IMR-90 (cell line): ENCODE data around the gene KRT37. TPM values are rescaled to one million over a fixed set of nuclear protein-coding genes. Genes with fewer than 3 reads are reported as not detected.

Experiments used
- ATAC-seq: fragments of 200-7000 bp; cut with Tn5 transposase; 2 replicates; pipeline ENCODE4 v1.9.1; 2020; ENCODE audit warnings: low read depth, mild to moderate bottlenecking, moderate library complexity
- BruUV-seq: library from RNA; stranded (reverse); fragments of 400-500 nt; replicated peaks from 2 replicates; lab custom pipeline; 2021; lab: Mats Ljungman, UMichigan
- CTCF ChIA-PET: fragments of 300-600 bp; formaldehyde crosslinking; extraction: SDS; loops from one replicate; lab custom pipeline; 2021; ENCODE audit warnings: antibody characterized with exemption; lab: Yijun Ruan, JAX
- POLR2A ChIA-PET: fragments of 300-600 bp; sonication (Branson Sonifier 250); formaldehyde crosslinking; loops from one replicate; lab custom pipeline; 2022; ENCODE audit warnings: antibody characterized with exemption; ENCODE audit not compliant: unreplicated experiment; lab: Charles Lee
- DNase-seq: peaks from one replicate; pipeline ENCODE4 v3.0.0; 2013
- H2AFZ ChIP-seq: replicated peaks from 2 replicates; pipeline ENCODE3; 2013; ENCODE audit warnings: low read length, mild to moderate bottlenecking; ENCODE audit not compliant: poor library complexity
- H2AK5ac ChIP-seq: 2 replicates; pipeline ENCODE4 v1.6.1; 2013; ENCODE audit warnings: low read depth, low read length, inconsistent platforms
- H2AK9ac ChIP-seq: replicated peaks from 2 replicates; pipeline ENCODE3; 2013; ENCODE audit warnings: mild to moderate bottlenecking, low read depth, low read length, moderate library complexity; ENCODE audit not compliant: poor library complexity
- H2BK120ac ChIP-seq: 2 replicates; pipeline ENCODE4 v1.6.1; 2013; ENCODE audit warnings: low read depth, low read length, inconsistent platforms
- H2BK15ac ChIP-seq: 3 replicates; pipeline ENCODE4 v1.6.1; 2013; ENCODE audit warnings: low read depth, low read length, inconsistent platforms
- H2BK20ac ChIP-seq: 2 replicates; pipeline ENCODE4 v1.6.1; 2013; ENCODE audit warnings: low read depth, mild to moderate bottlenecking, inconsistent platforms, low read length, moderate library complexity
- H2BK5ac ChIP-seq: 2 replicates; pipeline ENCODE4 v1.6.1; 2013; ENCODE audit warnings: mild to moderate bottlenecking, low read depth, low read length, inconsistent platforms; ENCODE audit not compliant: poor library complexity, severe bottlenecking
- H3K14ac ChIP-seq: replicated peaks from 2 replicates; pipeline ENCODE4 v1.6.1; 2013; ENCODE audit warnings: low read depth, low read length, inconsistent platforms
- H3K18ac ChIP-seq: 2 replicates; pipeline ENCODE4 v1.6.1; 2013; ENCODE audit warnings: low read depth, low read length, control low read depth
- H3K23ac ChIP-seq: 2 replicates; pipeline ENCODE4 v1.6.1; 2013; ENCODE audit warnings: low read depth, low read length, inconsistent platforms
- H3K27ac ChIP-seq: 2 replicates; pipeline ENCODE4 v1.5.1; 2013; ENCODE audit warnings: mild to moderate bottlenecking, control low read depth, low read length; ENCODE audit not compliant: insufficient read depth
- H3K27me3 ChIP-seq: 2 replicates; pipeline ENCODE4 v1.6.1; 2013; ENCODE audit warnings: low read length; ENCODE audit not compliant: control insufficient read depth, insufficient read depth
- H3K36me3 ChIP-seq: 2 replicates; pipeline ENCODE4 v1.6.1; 2013; ENCODE audit warnings: low read length, mixed read lengths; ENCODE audit not compliant: control insufficient read depth, insufficient read depth
- H3K4ac ChIP-seq: 2 replicates; pipeline ENCODE4 v1.6.1; 2013; ENCODE audit warnings: low read depth, low read length, inconsistent platforms
- H3K4me1 ChIP-seq: 2 replicates; pipeline ENCODE4 v1.6.1; 2013; ENCODE audit warnings: low read length, mixed read lengths; ENCODE audit not compliant: control insufficient read depth, insufficient read depth
- H3K4me2 ChIP-seq: 2 replicates; pipeline ENCODE4 v1.6.1; 2013; ENCODE audit warnings: low read depth, mild to moderate bottlenecking, control low read depth, low read length, moderate library complexity
- H3K4me3 ChIP-seq: 2 replicates; pipeline ENCODE4 v1.5.1; 2013; ENCODE audit warnings: low read depth, mild to moderate bottlenecking, control low read depth, low read length, moderate library complexity; ENCODE audit not compliant: insufficient read depth
- H3K56ac ChIP-seq: 2 replicates; pipeline ENCODE4 v1.6.1; 2013; ENCODE audit warnings: low read length, inconsistent platforms; ENCODE audit not compliant: insufficient read depth; ENCODE audit errors: extremely low read depth
- H3K79me1 ChIP-seq, 2 experiments: 2 replicates each; pipeline ENCODE4 v1.6.1; 2013; ENCODE audit warnings: low read length in 2 of 2, inconsistent platforms in 1 of 2, low read depth in 1 of 2
- H3K9ac ChIP-seq: 2 replicates; pipeline ENCODE4 v1.6.1; 2013; ENCODE audit warnings: low read depth, low read length, control low read depth
- H3K9me1 ChIP-seq: 2 replicates; pipeline ENCODE4 v1.6.1; 2013; ENCODE audit warnings: low read length, inconsistent platforms; ENCODE audit not compliant: insufficient read depth
- H3K9me3 ChIP-seq: 2 replicates; pipeline ENCODE4 v1.6.1; 2013; ENCODE audit warnings: low read length; ENCODE audit not compliant: control insufficient read depth, insufficient read depth
- H4K20me1 ChIP-seq: 2 replicates; pipeline ENCODE4 v1.6.1; 2013; ENCODE audit warnings: low read length, inconsistent platforms; ENCODE audit not compliant: insufficient read depth
- H4K5ac ChIP-seq: 2 replicates; pipeline ENCODE4 v1.6.1; 2013; ENCODE audit warnings: mild to moderate bottlenecking, low read depth, low read length, control low read depth
- H4K8ac ChIP-seq, 2 experiments: 2 replicates each; pipeline ENCODE4 v1.6.1; 2013; ENCODE audit warnings: low read depth in 2 of 2, low read length in 2 of 2, control low read depth in 1 of 2, inconsistent platforms in 1 of 2
- H4K91ac ChIP-seq: 2 replicates; pipeline ENCODE4 v1.6.1; 2013; ENCODE audit warnings: low read depth, low read length, inconsistent platforms; ENCODE audit not compliant: insufficient read depth
- MXI1 ChIP-seq: IDR thresholded peaks from 2 replicates; pipeline ENCODE4 v1.6.1; 2012; ENCODE audit warnings: low read depth, mild to moderate bottlenecking, low read length, moderate library complexity, borderline replicate concordance
- RAD21 ChIP-seq: IDR thresholded peaks from 2 replicates; pipeline ENCODE4 v1.6.1; 2012; ENCODE audit warnings: low read length, improper control_type of control experiment
- WGBS, 2 experiments: methylation state at CpG; one replicate each; pipeline versions ENCODE4 v1.1.5 to v1.1.7; 2013; ENCODE audit warnings: missing lambda C conversion rate in 2 of 2; ENCODE audit not compliant: insufficient read length in 1 of 2; ENCODE audit errors: extremely low coverage in 2 of 2; 5-methylcytosine and 5-hydroxymethylcytosine counted together
- dilution Hi-C: fragments of 300-500 bp; cut with HindIII; formaldehyde crosslinking; loops from one replicate; pipeline ENCODE4 v1.14.3; 2018; ENCODE audit warnings: low sequenced_read_pairs; ENCODE audit not compliant: unreplicated experiment
- in situ Hi-C: fragments of 300-500 bp; cut with MboI; formaldehyde crosslinking; loops from 3 replicates; pipeline ENCODE4 v1.14.3; 2019; ENCODE audit warnings: low sequenced_read_pairs, inconsistent platforms, mixed read lengths
- intact Hi-C: fragments of 100-400 bp; cut with micrococcal nuclease; formaldehyde crosslinking; loops from 2 replicates; pipeline ENCODE4 v1.10.0; 2022
- polyA plus RNA-seq, 3 experiments: library from polyadenylated mRNA; depleted of rRNA; stranded (reverse); fragments of >200 nt; gene quantifications; 2 replicates each; pipeline ENCODE4 v1.2.3, GENCODE V29; 2012; ENCODE audit warnings: low replicate concordance in 1 of 3
- total RNA-seq: library from RNA; depleted of rRNA; stranded (reverse); fragments of >200 nt; gene quantifications from 2 replicates; pipeline ENCODE4 v1.2.3, GENCODE V29; 2012

Gene KRT37
- total and polyA plus RNA-seq, 2 of the 4 experiments (the other 2 are of a cell fraction) = not detected

GRCh38 chr17:41411072-41411840 is 13.1 kb downstream of the KRT37 start:
- no peak overlapping the region for H4K8ac ChIP-seq
- DNase-seq = no peak
- no peak overlapping the region for H3K4me3 ChIP-seq
- no peaks in the 10 kb centered on the region for H3K27me3 ChIP-seq
- ATAC-seq = no peak
- H3K27ac ChIP-seq = no peak overlapping the region
- no peak overlapping the region for H3K56ac ChIP-seq
- H4K20me1 ChIP-seq = no peaks in the 10 kb centered on the region
- H3K9me3 ChIP-seq = no peaks in the 10 kb centered on the region
- no peak overlapping the region for H2BK15ac ChIP-seq
- H3K9ac ChIP-seq = no peak overlapping the region
- no peak overlapping the region for H4K91ac ChIP-seq
- H3K4ac ChIP-seq = no peak overlapping the region
- no peak overlapping the region for H2AK9ac ChIP-seq
- no peak overlapping the region; the same call in 1 of the 2 replicates for H2AK5ac ChIP-seq
- H2BK5ac ChIP-seq = no peak overlapping the region
- POLR2A ChIA-PET = no interaction called here
- H4K5ac ChIP-seq = no peak overlapping the region
- no peaks in the 10 kb centered on the region for H3K79me1 ChIP-seq
- no TSS peak for BruUV-seq
- intact Hi-C loops = no loop called here
- 93% methylated on average over 16 of the region's 20 CpGs; no CpG with 5 or more reads in 1 of the 2 experiments for WGBS, 2 experiments
- H3K4me1 ChIP-seq = peaks cover 11% of the 10 kb centered on the region
- H3K36me3 ChIP-seq = no peaks in the 10 kb centered on the region
- H3K9me1 ChIP-seq = peaks cover 6% of the 10 kb centered on the region
- no peak overlapping the region for H3K23ac ChIP-seq
- in situ Hi-C loops = no loop called here
- H2BK120ac ChIP-seq = no peak overlapping the region
- no peak overlapping the region for H2BK20ac ChIP-seq
- CTCF ChIA-PET = no interaction called here
- H3K4me2 ChIP-seq = no peak overlapping the region
- dilution Hi-C loops = no loop called here
- no peak for TF ChIP-seq RAD21
- no peak for TF ChIP-seq MXI1
- no peak overlapping the region for H3K14ac ChIP-seq
- H2AFZ ChIP-seq = no peak overlapping the region
- no peak overlapping the region for H3K18ac ChIP-seq
